Stimulated activated naive CD8-positive, alpha-beta T cell treated with anti-CD3 and anti-CD28 coated beads, Interleukin-15, amount 100 ng/mL, for 72 hours (primary cell): ENCODE measurements around the gene NUAK2.

ENCODE experiments used
- ATAC-seq: fragments of 150-1000 bp; cut with Tn5 transposase; 2 replicates; pipeline ENCODE4 v1.10.0; 2021; ENCODE audit warnings: mild to moderate bottlenecking, moderate library complexity
- DNase-seq, 2 donors: peaks; one replicate each; pipeline ENCODE4 v3.0.0; 2021 to 2022
- H3K27ac Mint-ChIP-seq, 2 donors: one replicate each; pipeline ENCODE4 v1.8.0; 2022; ENCODE audit warnings: mild to moderate bottlenecking in 2 of 2, mixed read lengths in 2 of 2, moderate library complexity in 2 of 2
- H3K27me3 Mint-ChIP-seq: one replicate; pipeline ENCODE4 v1.8.0; 2022; ENCODE audit warnings: mixed read lengths
- H3K4me1 Mint-ChIP-seq: one replicate; pipeline ENCODE4 v1.8.0; 2022; ENCODE audit warnings: mild to moderate bottlenecking, mixed read lengths
- H3K4me3 Mint-ChIP-seq, 2 donors: one replicate each; pipeline ENCODE4 v1.8.0; 2022; ENCODE audit warnings: mild to moderate bottlenecking in 2 of 2, mixed read lengths in 2 of 2, moderate library complexity in 1 of 2
- H3K9me3 Mint-ChIP-seq, 2 donors: one replicate each; pipeline ENCODE4 v1.8.0; 2022; ENCODE audit warnings: mixed read lengths in 2 of 2

NUAK2 gene

DNA sequence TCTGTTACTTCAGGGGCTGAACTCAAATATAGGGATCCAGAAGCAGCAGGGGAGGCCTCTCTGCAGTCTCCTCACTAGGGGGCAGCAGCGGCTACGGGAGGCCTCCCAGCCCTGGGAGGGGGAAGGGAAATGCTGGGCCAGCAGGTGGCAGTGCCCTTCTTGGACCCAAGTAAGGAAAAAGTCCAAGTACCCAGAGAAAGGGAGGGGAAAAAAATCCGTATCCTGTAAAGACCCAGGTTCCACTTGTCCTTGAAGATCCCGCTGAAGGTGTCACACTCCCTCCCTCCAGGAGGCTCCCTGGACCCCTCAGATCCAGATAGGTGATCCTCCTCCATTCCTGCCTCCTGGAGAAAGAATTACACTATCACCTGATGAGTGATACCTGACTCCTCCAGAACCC is 14.1 kb upstream of the NUAK2 start:
- no peak overlapping the region for H3K4me3 Mint-ChIP-seq
- DNase-seq (peak; percentile 71 to 78), ATAC-seq (peak; percentile 77)
- no peaks in the 10 kb centered on the region for H3K9me3 Mint-ChIP-seq
- peaks cover 21% of the 10 kb centered on the region for H3K27me3 Mint-ChIP-seq
- H3K4me1 Mint-ChIP-seq, result peaks cover 12% of the 10 kb centered on the region
- H3K27ac Mint-ChIP-seq, result no peak overlapping the region

DNA sequence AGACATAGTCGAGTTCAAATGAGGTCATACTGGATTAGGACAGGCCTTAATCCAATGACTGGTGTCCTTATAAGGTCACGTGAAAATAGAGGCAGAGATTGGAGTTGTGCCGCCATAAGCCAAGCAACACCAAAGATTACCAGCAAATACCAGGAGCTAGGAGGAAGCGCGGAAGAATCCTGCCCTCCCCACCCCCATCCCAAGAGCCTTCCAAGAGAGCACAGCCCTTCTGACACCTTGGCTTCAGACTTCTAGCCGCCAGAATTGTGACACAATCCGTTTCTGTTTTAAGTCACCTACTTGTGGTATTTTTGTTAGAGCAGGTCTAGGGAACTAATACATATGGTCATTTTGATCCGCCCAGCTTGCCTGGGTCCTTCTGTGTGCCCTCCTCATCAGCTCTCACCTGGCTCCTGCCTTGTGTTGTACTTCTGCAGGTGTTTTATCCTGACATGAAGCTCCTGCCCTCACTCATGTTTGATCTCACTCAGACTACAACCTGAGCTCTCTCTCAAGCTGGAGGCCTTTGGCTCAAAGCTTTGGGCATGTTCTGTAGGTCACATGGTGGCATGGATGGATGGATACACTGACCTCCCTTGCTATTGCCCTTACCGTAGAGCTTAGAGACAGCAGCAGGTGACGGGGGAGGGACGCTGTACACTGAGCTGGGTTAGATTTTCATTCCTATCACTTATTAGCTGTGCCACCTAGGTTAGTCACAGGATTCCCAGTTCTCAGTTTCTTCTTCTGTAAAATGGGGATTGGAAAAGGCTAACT is 10.7 kb upstream of the NUAK2 start:
- Mint-ChIP-seq H3K27ac (no peak overlapping the region), H3K9me3 (no peaks in the 10 kb centered on the region), H3K4me3 (no peak overlapping the region), H3K27me3 (peaks cover 10% of the 10 kb centered on the region), H3K4me1 (no peaks in the 10 kb centered on the region)
- ATAC-seq (no peak), DNase-seq (no peak)

DNA sequence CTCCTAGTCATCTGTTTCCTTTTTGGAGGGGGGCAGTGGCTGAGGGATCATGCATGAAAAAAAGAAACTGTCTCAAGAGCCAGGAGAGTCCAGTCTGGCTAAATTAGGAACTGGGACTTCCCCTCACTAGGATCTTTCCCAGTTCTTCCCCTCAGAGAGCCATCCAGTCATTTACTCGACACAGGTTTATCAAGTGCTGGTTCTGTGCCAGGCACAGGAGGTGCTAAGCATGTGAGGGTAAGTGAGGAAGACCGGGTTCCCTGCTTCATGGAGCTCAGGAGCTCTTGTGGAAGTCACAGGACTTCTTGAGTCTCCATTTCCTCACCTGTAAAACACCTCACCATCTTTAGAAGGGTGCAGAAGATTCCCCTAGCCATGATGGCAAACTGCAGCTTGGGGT is 8.6 kb upstream of the NUAK2 start:
- Mint-ChIP-seq H3K9me3 (no peaks in the 10 kb centered on the region), H3K27me3 (peaks cover 15% of the 10 kb centered on the region), H3K4me3 (no peak overlapping the region), H3K4me1 (peaks cover 3% of the 10 kb centered on the region), H3K27ac (no peak overlapping the region)
- ATAC-seq, result no peak
- DNase-seq, result no peak

DNA sequence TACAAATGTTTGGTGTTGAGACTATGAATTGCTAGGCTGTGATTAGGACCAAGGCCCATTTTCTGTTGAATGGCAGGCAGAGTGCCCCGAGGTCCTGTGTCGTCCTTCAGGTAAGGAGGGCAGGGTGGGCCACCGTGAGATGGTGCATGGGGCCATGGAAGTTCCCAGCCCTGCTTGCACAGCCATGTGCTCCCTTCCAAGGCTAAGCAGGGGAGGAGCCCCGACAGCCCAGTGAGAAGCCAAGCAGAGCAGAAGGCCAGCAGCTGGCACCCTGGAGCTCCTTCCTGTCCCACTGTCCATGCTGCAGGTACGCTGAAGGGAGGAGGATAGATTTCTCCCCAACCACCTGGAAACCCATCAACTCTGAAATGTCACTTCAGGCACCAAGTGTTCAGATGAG is 8.2 kb upstream of the NUAK2 start:
- peaks cover 15% of the 10 kb centered on the region for H3K27me3 Mint-ChIP-seq
- DNase-seq (no peak), ATAC-seq (no peak)
- no peak overlapping the region for H3K4me3 Mint-ChIP-seq
- H3K4me1 Mint-ChIP-seq, result peaks cover 7% of the 10 kb centered on the region
- no peaks in the 10 kb centered on the region for H3K9me3 Mint-ChIP-seq
- no peak overlapping the region for H3K27ac Mint-ChIP-seq

DNA sequence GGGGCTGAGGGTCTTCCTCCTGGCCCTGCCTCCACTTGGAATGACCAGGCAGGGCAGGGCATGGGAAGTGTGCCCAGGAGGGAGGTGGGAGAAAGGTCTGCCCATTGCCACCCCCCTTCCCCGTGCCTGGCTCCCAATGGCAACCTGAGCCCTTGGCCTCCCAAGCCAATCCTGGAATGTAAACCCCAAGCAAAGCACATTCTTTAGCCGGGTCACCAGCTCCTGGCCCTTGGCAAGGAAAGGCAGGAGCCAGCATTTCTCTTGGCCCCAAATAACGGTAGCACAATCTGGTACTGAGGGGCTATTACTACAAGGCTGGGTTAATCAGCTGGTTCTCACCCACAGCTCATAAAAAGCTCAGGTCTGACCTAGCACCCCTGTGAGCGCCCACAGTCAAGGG is 6.9 kb upstream of the NUAK2 start:
- Mint-ChIP-seq H3K27ac (no peak overlapping the region), H3K27me3 (peaks cover 11% of the 10 kb centered on the region), H3K9me3 (no peaks in the 10 kb centered on the region), H3K4me1 (peaks cover 15% of the 10 kb centered on the region), H3K4me3 (no peak overlapping the region)
- no peak for DNase-seq
- no peak for ATAC-seq

DNA sequence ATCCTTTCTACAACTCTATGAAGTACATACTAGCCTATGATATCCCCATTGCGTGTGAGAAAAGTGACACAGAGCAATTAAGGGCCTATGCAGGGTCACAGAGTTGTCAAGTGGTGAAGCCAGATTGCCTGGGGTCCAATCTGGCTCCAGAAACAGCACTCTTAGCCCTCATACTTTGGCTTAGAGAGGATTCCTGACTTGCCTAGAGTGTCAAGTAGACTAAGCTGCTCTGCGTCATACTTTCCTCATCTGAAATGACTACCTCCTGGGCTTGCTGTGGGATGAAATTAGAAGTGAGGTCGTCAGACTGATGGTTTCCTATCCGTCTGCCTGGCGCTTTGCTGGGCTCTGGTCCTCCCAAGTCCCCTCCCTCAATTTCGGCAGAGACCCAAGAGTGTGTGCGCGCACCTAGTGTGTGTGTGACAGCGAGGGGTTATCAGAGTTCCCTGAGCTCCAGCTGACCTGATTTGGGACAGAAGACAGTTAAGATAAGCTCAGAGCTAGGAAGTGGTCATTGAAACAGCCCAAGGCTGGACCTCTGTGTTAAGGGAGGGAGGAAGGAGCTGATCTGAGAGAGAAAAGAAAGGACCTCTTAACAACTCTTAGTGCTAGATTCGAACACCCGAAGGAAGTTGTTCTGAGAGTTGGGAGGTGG is 5.4 kb upstream of the NUAK2 start:
- no peak overlapping the region for H3K27ac Mint-ChIP-seq
- H3K4me1 Mint-ChIP-seq, result peaks cover 22% of the 10 kb centered on the region
- peaks cover 7% of the 10 kb centered on the region for H3K27me3 Mint-ChIP-seq
- ATAC-seq, result no peak
- H3K9me3 Mint-ChIP-seq, result no peaks in the 10 kb centered on the region
- no peak overlapping the region for H3K4me3 Mint-ChIP-seq
- DNase-seq, result no peak

DNA sequence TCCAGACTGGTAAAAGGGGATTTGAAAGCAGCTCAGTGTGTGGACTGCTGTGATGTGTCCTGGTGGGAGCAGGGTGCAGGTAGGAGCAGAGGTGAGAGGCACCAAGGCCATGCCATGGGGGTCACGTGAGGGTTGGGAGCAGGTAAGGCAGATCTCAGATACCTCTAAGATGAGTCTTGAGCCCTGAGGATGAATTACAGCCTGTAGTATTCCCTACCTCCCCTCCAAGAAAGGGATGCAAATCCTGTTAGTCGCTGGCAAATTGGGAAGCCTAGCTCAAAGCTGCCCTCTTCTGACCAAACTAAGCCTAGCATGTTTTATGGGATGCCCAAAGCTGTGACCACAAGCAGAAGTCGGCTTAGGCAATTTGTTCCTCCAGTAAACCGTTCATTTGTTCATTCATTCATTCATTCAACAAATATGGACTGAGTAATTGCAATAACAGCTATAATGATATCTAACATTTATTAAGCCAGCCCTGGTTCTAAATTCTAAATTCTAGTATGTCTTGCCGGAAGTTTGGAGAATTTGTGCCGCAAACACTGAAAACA is 3.9 kb upstream of the NUAK2 start:
- Mint-ChIP-seq H3K4me1 (peaks cover 33% of the 10 kb centered on the region), H3K4me3 (no peak overlapping the region), H3K9me3 (no peaks in the 10 kb centered on the region), H3K27ac (no peak overlapping the region), H3K27me3 (peaks cover 7% of the 10 kb centered on the region)
- ATAC-seq, result no peak
- peak; percentile 48 to 54 for DNase-seq

DNA sequence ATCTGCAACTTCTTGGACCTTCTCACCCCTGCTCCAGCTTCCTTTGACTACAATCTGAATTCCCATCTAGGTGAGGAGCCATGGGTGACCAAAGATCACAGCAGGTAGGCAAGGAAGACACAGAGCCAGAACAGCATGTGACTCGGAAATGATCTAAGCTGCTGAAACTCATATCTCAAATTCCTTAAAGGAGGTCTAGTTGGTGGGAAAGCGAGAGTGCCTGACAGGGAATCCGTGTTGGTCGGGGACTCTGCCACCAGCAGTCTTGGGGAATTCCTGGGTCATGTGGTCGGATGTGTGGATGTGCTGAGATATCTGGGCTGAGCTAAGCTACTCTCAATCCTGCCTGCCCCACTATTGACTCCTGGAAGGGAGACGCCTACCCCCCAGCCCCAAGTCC is 3.2 kb upstream of the NUAK2 start:
- no peak overlapping the region for H3K27ac Mint-ChIP-seq
- peaks cover 38% of the 10 kb centered on the region for H3K4me1 Mint-ChIP-seq
- ATAC-seq (no peak), DNase-seq (no peak)
- H3K27me3 Mint-ChIP-seq, result peaks cover 7% of the 10 kb centered on the region
- no peak overlapping the region for H3K4me3 Mint-ChIP-seq
- no peaks in the 10 kb centered on the region for H3K9me3 Mint-ChIP-seq

DNA sequence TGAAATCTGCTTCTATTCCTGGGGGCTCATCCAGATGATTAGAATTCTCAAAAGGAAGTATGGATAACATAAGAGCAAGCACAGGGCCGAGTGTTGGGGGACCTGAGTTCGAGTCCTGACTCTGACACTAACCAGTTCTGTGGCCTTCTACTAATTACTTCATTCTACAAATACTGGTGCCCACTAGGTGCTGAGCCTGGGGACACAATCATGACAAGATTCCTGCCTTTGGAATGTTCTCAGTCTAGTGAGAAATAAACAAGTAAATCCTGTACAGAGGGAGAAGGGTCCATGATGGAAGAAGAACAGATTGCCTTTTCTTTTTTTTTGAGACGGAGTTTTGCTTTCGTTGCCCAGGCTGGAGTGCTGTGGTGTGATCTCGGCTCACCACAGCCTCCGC is 2.2 kb upstream of the NUAK2 start:
- no peak for DNase-seq
- no peaks in the 10 kb centered on the region for H3K9me3 Mint-ChIP-seq
- H3K27ac Mint-ChIP-seq, result no peak overlapping the region
- peaks cover 48% of the 10 kb centered on the region for H3K4me1 Mint-ChIP-seq
- ATAC-seq, result no peak
- peaks cover 7% of the 10 kb centered on the region for H3K27me3 Mint-ChIP-seq
- no peak overlapping the region for H3K4me3 Mint-ChIP-seq

DNA sequence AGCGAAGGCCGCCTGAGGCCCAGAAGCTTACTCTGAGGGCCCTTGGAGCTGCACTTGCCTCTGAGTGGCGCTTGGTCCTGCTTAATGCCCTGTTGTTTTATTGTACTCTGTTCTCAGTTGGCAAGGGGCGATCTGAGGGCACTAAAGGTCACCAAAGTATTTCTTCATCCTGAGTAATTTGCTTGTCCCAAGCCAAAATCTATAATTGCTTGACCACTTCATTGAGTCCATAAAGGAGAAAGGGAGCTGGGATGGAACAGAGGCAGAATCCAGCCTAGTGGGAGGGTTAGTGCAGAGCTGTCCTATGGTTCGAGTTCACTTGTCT is 376 bp upstream of the NUAK2 start:
- peaks cover 3% of the 10 kb centered on the region for H3K27me3 Mint-ChIP-seq
- no peak overlapping the region for H3K27ac Mint-ChIP-seq
- DNase-seq, result no peak
- peaks cover 67% of the 10 kb centered on the region for H3K4me1 Mint-ChIP-seq
- ATAC-seq, result peak; percentile 46
- peak overlapping the region; percentile 87 to 99 for H3K4me3 Mint-ChIP-seq
- no peaks in the 10 kb centered on the region for H3K9me3 Mint-ChIP-seq

DNA sequence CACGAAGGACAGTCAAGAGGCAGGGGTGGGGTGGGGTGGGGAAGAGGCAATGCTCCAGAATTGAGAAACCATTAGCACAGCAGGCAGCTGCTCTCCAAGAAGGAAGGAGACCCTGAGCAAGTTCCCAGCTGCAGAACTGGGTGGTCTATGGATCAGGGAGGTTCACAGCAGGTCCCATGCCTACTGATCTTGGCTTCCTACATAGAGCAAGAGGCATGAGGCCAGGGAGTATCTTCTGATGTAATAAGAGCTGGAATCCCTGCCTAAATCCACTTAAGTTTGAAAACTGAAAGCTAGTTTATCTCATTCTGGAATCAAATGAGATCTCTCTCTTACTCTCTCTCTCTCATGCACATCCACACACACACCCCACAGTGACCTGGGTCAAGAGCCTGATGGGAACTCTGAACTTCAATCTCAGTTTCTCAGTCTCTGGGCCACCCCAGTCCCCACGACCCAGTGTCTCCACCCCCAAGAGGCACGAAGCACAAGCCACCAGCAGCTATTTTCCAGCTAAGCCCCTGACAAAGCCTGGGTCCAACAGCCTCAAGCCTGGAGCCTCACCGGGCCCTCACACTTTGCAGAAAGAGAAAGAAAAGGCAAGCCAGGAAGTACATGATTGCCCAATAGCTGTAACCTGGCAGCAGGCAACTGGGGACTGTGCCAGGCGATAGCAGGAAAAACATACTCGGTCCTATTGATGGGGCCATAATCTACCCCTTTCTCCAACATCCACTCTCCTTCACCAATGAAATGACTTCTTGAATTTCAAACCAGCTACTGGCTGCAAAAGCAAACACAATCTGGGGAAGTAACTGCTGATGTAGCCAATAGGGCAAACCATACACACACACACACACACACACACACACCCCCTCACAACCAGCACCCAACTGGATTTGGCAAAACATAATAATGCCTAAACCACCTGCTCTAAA is 2.2 kb downstream of the NUAK2 start:
- peak; percentile 47 for ATAC-seq
- H3K9me3 Mint-ChIP-seq, result no peaks in the 10 kb centered on the region

DNA sequence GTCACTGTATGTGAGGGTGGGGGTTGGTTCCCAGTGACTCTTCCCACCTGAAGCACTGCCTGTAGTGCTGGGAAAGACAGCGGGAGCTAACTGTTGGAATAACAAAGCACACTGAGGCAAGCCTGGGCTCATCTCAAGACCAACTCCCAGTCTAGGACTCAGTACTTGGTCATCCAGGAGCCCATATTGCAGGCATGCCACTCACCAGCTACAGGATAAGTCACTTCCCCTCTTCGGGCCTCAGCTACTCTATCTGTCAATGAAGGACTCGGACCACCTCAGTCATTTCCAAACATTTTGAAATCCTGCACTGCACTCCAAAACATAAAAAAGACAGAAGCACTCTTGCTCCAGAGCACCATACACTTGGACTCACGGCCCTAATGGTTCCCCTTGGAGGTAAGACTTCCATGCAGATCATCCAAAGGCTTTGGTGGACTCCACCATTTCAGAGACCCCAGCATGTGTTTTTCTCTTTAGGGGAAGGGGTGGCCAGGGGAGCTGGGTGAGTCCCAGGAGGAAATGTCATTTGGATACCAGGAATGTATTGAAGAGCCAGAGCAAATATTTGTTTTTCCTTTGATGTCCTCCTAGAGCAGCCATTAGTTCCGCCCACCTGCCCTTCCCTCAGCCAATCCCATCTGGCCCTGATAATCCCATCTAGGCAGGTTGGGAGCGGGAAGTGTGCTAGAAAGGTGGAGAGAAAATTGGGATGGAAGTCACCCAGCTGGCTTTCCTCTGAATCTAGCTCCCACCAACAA is 3.1 kb downstream of the NUAK2 start:
- H3K9me3 Mint-ChIP-seq, result no peaks in the 10 kb centered on the region
- peak overlapping the region in 1 of 2 donors; percentile 83 for H3K27ac Mint-ChIP-seq
- ATAC-seq (no peak), DNase-seq (no peak)
- peak overlapping the region; percentile 87 to 99 for H3K4me3 Mint-ChIP-seq
- H3K27me3 Mint-ChIP-seq, result no peaks in the 10 kb centered on the region
- H3K4me1 Mint-ChIP-seq, result peaks cover 86% of the 10 kb centered on the region

More for the DNA sequence above, 2.2 kb downstream of the NUAK2 start:
- Mint-ChIP-seq H3K27me3 (no peaks in the 10 kb centered on the region), H3K4me3 (peak overlapping the region; percentile 87 to 99), H3K27ac (peak overlapping the region; percentile 10 to 83), H3K4me1 (peaks cover 82% of the 10 kb centered on the region)
- peak; percentile 27 to 40 for DNase-seq

DNA sequence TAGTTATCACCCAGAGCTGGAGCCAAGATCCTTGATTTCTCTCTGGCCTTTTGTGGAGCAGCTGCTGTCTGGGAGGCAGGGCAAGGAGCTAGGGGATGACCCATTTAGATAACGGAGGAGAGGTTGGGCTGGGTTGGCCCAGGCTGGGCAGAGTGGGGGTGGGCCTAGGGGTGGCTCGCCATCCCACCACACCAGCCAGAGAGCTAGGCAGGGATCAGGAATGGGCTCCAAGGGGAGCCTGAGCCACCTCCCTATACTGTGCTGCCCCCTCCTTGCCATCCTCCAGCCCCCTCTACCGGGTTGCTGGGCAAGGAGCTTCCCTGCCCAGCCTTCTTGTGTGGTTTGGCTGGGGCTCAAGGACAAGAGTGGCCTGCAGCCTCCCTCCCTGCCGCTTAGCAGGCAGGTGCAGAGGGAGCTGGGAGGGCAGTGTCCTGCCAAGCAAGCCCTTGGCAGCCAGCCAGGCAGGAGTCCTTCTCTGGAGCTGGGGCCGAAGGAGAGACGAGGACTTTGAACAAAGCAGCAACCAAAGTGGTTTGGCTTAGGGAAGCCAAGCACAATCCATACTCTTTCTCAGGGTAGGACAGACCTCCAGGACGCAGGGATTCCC is 4.1 kb downstream of the NUAK2 start:
- Mint-ChIP-seq H3K4me3 (peak overlapping the region; percentile 87 to 99), H3K27ac (peak overlapping the region; percentile 84), H3K27me3 (no peaks in the 10 kb centered on the region), H3K4me1 (peaks cover 94% of the 10 kb centered on the region), H3K9me3 (no peaks in the 10 kb centered on the region)
- ATAC-seq (no peak), DNase-seq (no peak)

DNA sequence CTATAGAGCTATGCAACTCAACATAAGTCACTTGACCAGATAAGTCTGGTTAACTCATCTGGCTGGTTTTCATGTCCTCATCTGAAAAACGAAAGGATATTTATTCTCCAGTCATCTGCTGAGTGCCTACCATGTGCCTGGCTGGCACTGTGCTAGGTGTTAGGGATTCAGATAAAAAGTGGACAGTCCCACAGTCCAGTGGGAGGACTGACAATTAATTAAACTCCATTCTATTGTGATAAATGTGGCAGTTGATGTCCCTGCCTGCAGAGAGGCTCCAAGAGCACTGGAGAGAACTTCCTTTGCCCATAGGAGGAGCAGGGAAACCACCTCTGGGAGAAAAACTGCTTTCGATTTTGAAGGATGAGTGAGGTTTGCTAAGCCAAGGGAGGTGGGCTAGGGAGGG is 5.4 kb downstream of the NUAK2 start:
- H3K4me3 Mint-ChIP-seq, result peak overlapping the region; percentile 76 to 99
- no peaks in the 10 kb centered on the region for H3K9me3 Mint-ChIP-seq
- DNase-seq (no peak), ATAC-seq (no peak)
- no peaks in the 10 kb centered on the region for H3K27me3 Mint-ChIP-seq
- peak overlapping the region; percentile 19 to 60 for H3K27ac Mint-ChIP-seq
- peaks cover 99% of the 10 kb centered on the region for H3K4me1 Mint-ChIP-seq
